Measurements from ENCODE around the gene GLRX2. TPM values are rescaled to one million over a fixed set of nuclear protein-coding genes. Genes with fewer than 3 reads are reported as not detected.
A peak's percentile ranks its signal among the peaks of the same experiment; 100 is the strongest.

The GLRX2 gene
- polyA plus RNA-seq, 1 of the 3 experiments (the other 2 are of a cell fraction), result 12.8 TPM

GRCh38 chr1:193058529-193059281 lies 46.5 kb downstream of the GLRX2 start:
- WGBS (ENCODE audit: low lambda C conversion rate), result 3% methylated on average over 26 of the region's 37 CpGs
- H3K9me3 ChIP-seq, result no peaks in the 10 kb centered on the region
- H3K4me3 ChIP-seq (ENCODE audit: low read depth in 2 of 2, low read length in 1 of 2), result peak overlapping the region; percentile 85 to 99
- peaks cover 20% of the 10 kb centered on the region for H4K20me1 ChIP-seq (ENCODE audit: insufficient read depth)
- H3K36me3 ChIP-seq (replicated peaks in 1 of 2; ENCODE audit: control insufficient read depth in 1 of 2, insufficient read depth in 2 of 2, low read length in 1 of 2), result peaks cover 14 to 16% of the 10 kb centered on the region in 2 experiments
- H3F3A ChIP-seq (replicated peaks; ENCODE audit: insufficient read depth), result peaks cover 14% of the 10 kb centered on the region
- peak overlapping the region; percentile 98 to 99 for H3K27ac ChIP-seq (ENCODE audit: low read depth in 2 of 2, low read length in 1 of 2)
- TF ChIP-seq POLR2AphosphoS5 (IDR thresholded peaks at IDR 0.05; ENCODE audit: low read depth, low read length) (no peak), TEAD4 (IDR thresholded peaks at IDR 0.05; ENCODE audit: borderline replicate concordance, insufficient read depth) (no peak), USF1 (IDR thresholded peaks at IDR 0.05; ENCODE audit: borderline replicate concordance, low read depth) (no peak), FOXJ3 (CRISPR knock-in tag; IDR thresholded peaks at IDR 0.05) (no peak), CHD2 (IDR thresholded peaks at IDR 0.05; ENCODE audit: low read length, partially characterized antibody) (no peak), YY1 (IDR thresholded peaks at IDR 0.05; ENCODE audit: low read depth) (no peak), GABPA (IDR thresholded peaks at IDR 0.05; ENCODE audit: low read depth) (peak; percentile 27; the same call in 1 of the 2 replicates), FOSL2 (IDR thresholded peaks at IDR 0.05; ENCODE audit: borderline replicate concordance, low read depth) (no peak), ZBTB33 (IDR thresholded peaks at IDR 0.05; ENCODE audit: borderline replicate concordance, low read depth) (no peak), SIN3A (IDR thresholded peaks at IDR 0.05; ENCODE audit: borderline replicate concordance, low read depth, low read length) (no peak), RXRA (IDR thresholded peaks at IDR 0.05; ENCODE audit: borderline replicate concordance, low read depth) (no peak), MAX (IDR thresholded peaks at IDR 0.05; ENCODE audit: low read depth) (peak; percentile 78), NFIC (IDR thresholded peaks at IDR 0.05; ENCODE audit: borderline replicate concordance) (no peak), EZH2phosphoT487 (IDR thresholded peaks at IDR 0.05; ENCODE audit: borderline replicate concordance, low read depth) (no peak)
- ChIA-PET CTCF (interaction anchor here (0.7 to 2.5 kb wide), 6 partner anchors 11 to 585 kb away, joined by 3 to 10 read pairs (median 4); partner anchors contain the start of gene CDC73), POLR2A (interaction anchor here (1.0 to 1.3 kb wide), 2 partner anchors 47 to 63 kb away, joined by 4 to 5 read pairs; partner anchors contain the start of genes CDC73 and GLRX2)
- H3K4me2 ChIP-seq, result peak overlapping the region; percentile 91
- H3K4me1 ChIP-seq (ENCODE audit: control insufficient read depth in 1 of 2, insufficient read depth in 2 of 2, low read depth in 1 of 2, low read length in 1 of 2), result peaks cover 19 to 20% of the 10 kb centered on the region in 2 experiments; a peak in 3 of 4 replicates
- peak; percentile 26 for DNase-seq
- peaks cover 89% of the 10 kb centered on the region for H3K79me2 ChIP-seq (ENCODE audit: insufficient read depth)
- no peaks in the 10 kb centered on the region for H3K9me2 ChIP-seq
- peak overlapping the region; percentile 98 for H3K9ac ChIP-seq
- H3K27me3 ChIP-seq (ENCODE audit: insufficient read depth), result no peaks in the 10 kb centered on the region
- H2AFZ ChIP-seq (ENCODE audit: low read depth), result peak overlapping the region; percentile 7; the same call in 1 of the 2 replicates
